HepG2 (cell line): ENCODE measurements around the gene PLIN3. TPM values are rescaled to one million over a fixed set of nuclear protein-coding genes. Genes with fewer than 3 reads are reported as not detected.

ENCODE experiments used
- ARNTL ChIP-seq: sonication (generic); formaldehyde crosslinking; IDR thresholded peaks from 2 replicates; pipeline ENCODE4 v1.4.0; 2020; ENCODE audit warnings: mild to moderate bottlenecking, missing genetic modification reagents
- ESRRA ChIP-seq: sonication (generic); formaldehyde crosslinking; IDR thresholded peaks from 2 replicates; pipeline ENCODE4 v1.5.1; 2020; ENCODE audit warnings: mild to moderate bottlenecking, low read depth, missing genetic modification reagents
- FOXA3 ChIP-seq: IDR thresholded peaks from 2 replicates; pipeline ENCODE4 v1.6.1; 2016; ENCODE audit warnings: missing genetic modification reagents, missing compliant biosample characterization
- HMG20A ChIP-seq: IDR thresholded peaks from 2 replicates; pipeline ENCODE4 v1.6.1; 2016; ENCODE audit warnings: borderline replicate concordance
- HNF1B ChIP-seq: sonication (generic); formaldehyde crosslinking; IDR thresholded peaks from 2 replicates; pipeline ENCODE4 v1.5.1; 2020; ENCODE audit warnings: mild to moderate bottlenecking, moderate library complexity, missing genetic modification reagents
- JUN ChIP-seq: sonication (generic); formaldehyde crosslinking; IDR thresholded peaks from 2 replicates; pipeline ENCODE4 v1.4.0; 2020; ENCODE audit warnings: mild to moderate bottlenecking, missing genetic modification reagents
- KAT8 ChIP-seq: IDR thresholded peaks from 2 replicates; pipeline ENCODE4 v1.6.1; 2016; ENCODE audit warnings: missing genetic modification reagents, missing compliant biosample characterization
- MEIS1 ChIP-seq: sonication (generic); formaldehyde crosslinking; IDR thresholded peaks from 2 replicates; pipeline ENCODE4 v1.9.0; 2021; ENCODE audit warnings: mild to moderate bottlenecking, missing genetic modification reagents, moderate library complexity, borderline replicate concordance
- MIXL1 ChIP-seq: IDR thresholded peaks from 2 replicates; pipeline ENCODE4 v1.6.1; 2016
- MLX ChIP-seq: IDR thresholded peaks from 2 replicates; pipeline ENCODE4 v1.6.1; 2016
- MTA1 ChIP-seq: sonication (generic); formaldehyde crosslinking; IDR thresholded peaks from 2 replicates; pipeline ENCODE4 v1.4.0; 2020; ENCODE audit warnings: missing genetic modification reagents, mild to moderate bottlenecking, borderline replicate concordance
- MTF2 ChIP-seq: sonication (generic); formaldehyde crosslinking; IDR thresholded peaks from 2 replicates; pipeline ENCODE4 v1.5.0; 2020; ENCODE audit warnings: missing genetic modification reagents, borderline replicate concordance
- PCBP2 ChIP-seq: fragments of 200-400 bp; formaldehyde crosslinking; optimal IDR thresholded peaks from 2 replicates; pipeline ENCODE3; 2018; ENCODE audit warnings: low read length, low read depth; ENCODE audit not compliant: poor library complexity, severe bottlenecking
- RARA ChIP-seq: IDR thresholded peaks from 2 replicates; pipeline ENCODE4 v1.6.1; 2016; ENCODE audit warnings: missing genetic modification reagents, missing compliant biosample characterization
- RCOR2 ChIP-seq: IDR thresholded peaks from 2 replicates; pipeline ENCODE4 v1.6.1; 2016; ENCODE audit warnings: missing biosample characterization, missing genetic modification reagents
- REPIN1 ChIP-seq: sonication (generic); formaldehyde crosslinking; IDR thresholded peaks from 2 replicates; pipeline ENCODE4 v1.8.0; 2022; ENCODE audit warnings: missing genetic modification reagents, low read depth, mild to moderate bottlenecking, borderline replicate concordance
- SKI ChIP-seq: fragments of 450-650 bp; IDR thresholded peaks from one replicate; pipeline ENCODE4 v1.6.1; 2018; ENCODE audit warnings: mild to moderate bottlenecking; ENCODE audit not compliant: partially characterized antibody
- SOX13 ChIP-seq, 3 experiments: fragments of 450-650 bp in 1 of 3; sonication (generic) in 1 of 3; formaldehyde crosslinking in 1 of 3; IDR thresholded peaks in 2 of 3; conservative IDR thresholded peaks in 1 of 3; 2 replicates each; pipeline versions ENCODE4 v1.5.0 to v1.6.1; 2016 to 2020; ENCODE audit warnings: antibody characterized with exemption in 1 of 3, mild to moderate bottlenecking in 1 of 3, missing compliant biosample characterization in 1 of 3, missing genetic modification reagents in 1 of 3, moderate library complexity in 1 of 3
- ZBTB37 ChIP-seq: sonication (generic); formaldehyde crosslinking; IDR thresholded peaks from 2 replicates; pipeline ENCODE4 v1.4.0; 2020; ENCODE audit warnings: mild to moderate bottlenecking, missing genetic modification reagents
- ZMYM2 ChIP-seq: sonication (generic); formaldehyde crosslinking; IDR thresholded peaks from 2 replicates; pipeline ENCODE4 v1.8.0; 2022; ENCODE audit warnings: mild to moderate bottlenecking, missing genetic modification reagents
- ZNF430 ChIP-seq: sonication (generic); formaldehyde crosslinking; IDR thresholded peaks from 2 replicates; pipeline ENCODE4 v1.9.0; 2021; ENCODE audit warnings: mild to moderate bottlenecking, missing genetic modification reagents
- ZNF558 ChIP-seq: sonication (generic); formaldehyde crosslinking; IDR thresholded peaks from 2 replicates; pipeline ENCODE4 v1.9.0; 2022; ENCODE audit warnings: mild to moderate bottlenecking, missing genetic modification reagents, borderline replicate concordance
- ZNF629 ChIP-seq: sonication (generic); formaldehyde crosslinking; conservative IDR thresholded peaks from 2 replicates; pipeline ENCODE4 v1.5.0; 2020; ENCODE audit warnings: missing genetic modification reagents
- ZNF724P ChIP-seq: sonication (generic); formaldehyde crosslinking; IDR thresholded peaks from 2 replicates; pipeline ENCODE4 v1.8.0; 2022; ENCODE audit warnings: missing genetic modification reagents, borderline replicate concordance
- ZNF816 ChIP-seq: sonication (generic); formaldehyde crosslinking; IDR thresholded peaks from 2 replicates; pipeline ENCODE4 v1.8.0; 2022; ENCODE audit warnings: missing genetic modification reagents, mild to moderate bottlenecking, borderline replicate concordance
- polyA plus RNA-seq, 8 experiments: library from polyadenylated mRNA; depleted of rRNA in 3 of 8; stranded (reverse) in 7 of 8; unstranded in 1 of 8; fragments of >200 nt; fragmentation: Illumina TruSeq in 4 of 8; extraction: Trizol in 4 of 8; gene quantifications; 2 replicates each; pipeline versions ENCODE4 v1.2.1 to v1.2.3, GENCODE V29; 2011 to 2016; ENCODE audit warnings: low read depth in 4 of 8, missing spikeins in 1 of 8, mixed read lengths in 1 of 8; ENCODE audit not compliant: insufficient read depth in 1 of 8
- total RNA-seq, 5 experiments: library from RNA; depleted of rRNA; stranded (reverse); fragments of >200 nt; fragmentation: Illumina TruSeq; extraction: Trizol; gene quantifications; 2 replicates each; pipeline ENCODE4 v1.2.3, GENCODE V29; 2016; ENCODE audit warnings: low read depth in 1 of 5
- TF ChIP-seq, protein P1 (sequence below): sonication (generic); formaldehyde crosslinking; IDR thresholded peaks from 2 replicates; pipeline ENCODE4 v1.4.0; 2020; ENCODE audit warnings: low read depth, mild to moderate bottlenecking, missing genetic modification reagents

PLIN3 gene
- total and polyA plus RNA-seq, 2 of the 13 experiments (the other 11 are each of a cell fraction or from before 2014, with no cell fraction given), result 49.3 to 57.9 TPM

- TF ChIP-seq HNF1B (peak; percentile 45; the same call in 1 of the 2 replicates), SOX13 (IDR thresholded peaks at IDR 0.05) (no peak), SOX13 (CRISPR knock-in tag; conservative IDR thresholded peaks at IDR 0.05 in 1 of 2, IDR thresholded peaks at IDR 0.05 in 1 of 2) (peak in 1 of 2 experiments; percentile 20; a peak in 1 of 4 replicates), REPIN1 (peak; percentile 46; the same call in 1 of the 2 replicates), RCOR2 (peak; percentile 89), FOXA3 (peak; percentile 23; the same call in 1 of the 2 replicates), SKI (peak; percentile 81), PCBP2 (no peak), MTF2 (CRISPR knock-in tag) (no peak), ZNF724P (CRISPR knock-in tag) (no peak), RARA (CRISPR knock-in tag) (peak; percentile 82), ZNF558 (CRISPR knock-in tag) (no peak), ARNTL (CRISPR knock-in tag) (peak; percentile 74), JUN (CRISPR knock-in tag) (0 out of 2 replicates have a peak, but pooled peaks have one; percentile 37), ZNF816 (CRISPR knock-in tag) (no peak), MEIS1 (CRISPR knock-in tag) (peak; percentile 45; the same call in 1 of the 2 replicates), ZMYM2 (CRISPR knock-in tag) (peak; percentile 97), HMG20A (peak; percentile 69; the same call in 1 of the 2 replicates), MLX (CRISPR knock-in tag) (peak; percentile 85), ZBTB37 (CRISPR knock-in tag) (0 out of 2 replicates have a peak, but pooled peaks have one; percentile 52), ESRRA (CRISPR knock-in tag) (peak; percentile 80; the same call in 1 of the 2 replicates), MTA1 (peak; percentile 60; the same call in 1 of the 2 replicates), MIXL1 (CRISPR knock-in tag) (peak; percentile 11; the same call in 1 of the 2 replicates), ZNF629 (CRISPR knock-in tag) (peak; percentile 68), ZNF430 (CRISPR knock-in tag) (0 out of 2 replicates have a peak, but pooled peaks have one; percentile 37), KAT8 (CRISPR knock-in tag) (no peak)
- TF ChIP-seq, protein P1, sequence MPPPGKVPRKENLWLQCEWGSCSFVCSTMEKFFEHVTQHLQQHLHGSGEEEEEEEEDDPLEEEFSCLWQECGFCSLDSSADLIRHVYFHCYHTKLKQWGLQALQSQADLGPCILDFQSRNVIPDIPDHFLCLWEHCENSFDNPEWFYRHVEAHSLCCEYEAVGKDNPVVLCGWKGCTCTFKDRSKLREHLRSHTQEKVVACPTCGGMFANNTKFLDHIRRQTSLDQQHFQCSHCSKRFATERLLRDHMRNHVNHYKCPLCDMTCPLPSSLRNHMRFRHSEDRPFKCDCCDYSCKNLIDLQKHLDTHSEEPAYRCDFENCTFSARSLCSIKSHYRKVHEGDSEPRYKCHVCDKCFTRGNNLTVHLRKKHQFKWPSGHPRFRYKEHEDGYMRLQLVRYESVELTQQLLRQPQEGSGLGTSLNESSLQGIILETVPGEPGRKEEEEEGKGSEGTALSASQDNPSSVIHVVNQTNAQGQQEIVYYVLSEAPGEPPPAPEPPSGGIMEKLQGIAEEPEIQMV (CRISPR knock-in tag), result no peak
Measured at GRCh38 chr19:4904481-4904880, 37.0 kb upstream of the PLIN3 start (continued).
